ENCODE results near the gene ZDHHC22. TPM values are rescaled to one million over a fixed set of nuclear protein-coding genes. Genes with fewer than 3 reads are reported as not detected.

The ZDHHC22 gene
- total RNA-seq, 1 experiment from 2014 or later = 11.3 TPM

- Histone ChIP-seq H3K4me1 (ENCODE audit: insufficient read depth, low read length) (peaks cover 15% of the 10 kb centered on the region), H2BK5ac (ENCODE audit: insufficient read length, low read length) (no peak overlapping the region), H3K27me3 (ENCODE audit: insufficient read depth, low read length) (no peaks in the 10 kb centered on the region), H3K9me3 (ENCODE audit: control insufficient read depth, low read depth, low read length) (no peaks in the 10 kb centered on the region), H3K79me1 (ENCODE audit: insufficient read depth, low read depth, low read length, poor library complexity, severe bottlenecking) (no peaks in the 10 kb centered on the region), H4K91ac (ENCODE audit: insufficient read length, low read depth, low read length) (no peak overlapping the region), H3K9ac (ENCODE audit: extremely low read depth, insufficient read length, low read length) (no peak overlapping the region), H2BK20ac (ENCODE audit: low read depth, low read length, poor library complexity, severe bottlenecking) (no peak overlapping the region), H2BK120ac (ENCODE audit: low read depth, low read length, poor library complexity, severe bottlenecking) (no peak overlapping the region), H3K23ac (ENCODE audit: insufficient read length, low read depth, low read length) (no peak overlapping the region), H3K4ac (ENCODE audit: low read depth, low read length) (no peak overlapping the region), H2BK15ac (ENCODE audit: low read depth, low read length) (no peak overlapping the region), H3K14ac (ENCODE audit: insufficient read depth, low read length) (no peak overlapping the region), H3K23me2 (ENCODE audit: insufficient read length, low read depth, low read length, poor library complexity, severe bottlenecking) (no peaks in the 10 kb centered on the region), H2AFZ (ENCODE audit: low read length) (no peak overlapping the region), H4K5ac (ENCODE audit: insufficient read length, low read depth, low read length) (no peak overlapping the region), H4K8ac (replicated peaks; ENCODE audit: insufficient read length, low read depth, low read length) (no peak overlapping the region), H3K4me2 (ENCODE audit: insufficient read depth, insufficient read length, low read length) (no peak overlapping the region), H3K56ac (ENCODE audit: insufficient read length, low read depth, low read length) (no peak overlapping the region), H4K20me1 (ENCODE audit: control insufficient read depth, insufficient read depth, insufficient read length) (no peaks in the 10 kb centered on the region), H3T11ph (ENCODE audit: low read length) (no peak overlapping the region), H2AK5ac (ENCODE audit: insufficient read length, low read length) (no peak overlapping the region), H3K27ac (ENCODE audit: insufficient read length, low read depth, low read length) (no peak overlapping the region), H3K18ac (ENCODE audit: insufficient read length, low read depth, low read length) (no peak overlapping the region), H2BK12ac (ENCODE audit: insufficient read length, low read depth, low read length) (no peak overlapping the region), H3K79me2 (ENCODE audit: insufficient read depth, low read length) (no peaks in the 10 kb centered on the region; the same call in 1 of the 2 replicates)
- H3K27me3 Mint-ChIP-seq (ENCODE audit: low read depth) = no peaks in the 10 kb centered on the region
- H3K4me3 Mint-ChIP-seq = no peak overlapping the region
- no peak overlapping the region; a peak in 2 of 7 replicates for H3K27ac Mint-ChIP-seq
- WGBS (ENCODE audit: extremely low coverage, insufficient read length, low lambda C conversion rate) = no CpG with 5 or more reads among the region's 3 CpGs
- TF ChIP-seq CTCF (conservative IDR thresholded peaks at IDR 0.05) = no peak
- peaks cover 57 to 76% of the 10 kb centered on the region in 2 experiments for H3K4me1 Mint-ChIP-seq
- DNase-seq = no peak
- H3K36me3 Mint-ChIP-seq (ENCODE audit: insufficient read depth in 1 of 3, low read depth in 3 of 3) = peaks cover 16 to 40% (median 30%) of the 10 kb centered on the region in 3 experiments; a peak in 6 of 7 replicates
- H3K9me3 Mint-ChIP-seq = no peaks in the 10 kb centered on the region; a peak in 1 of 5 replicates
Observed at GRCh38 chr14:77106666-77107065, 34.9 kb downstream of the ZDHHC22 start.

Data from H9 (cell line).